Activated CD4-positive, alpha-beta T cell treated with anti-CD3 and anti-CD28 coated beads for 24 hours (primary cell): Measurements from ENCODE around the gene IBA57.

ENCODE experiments used
- DNase-seq, 2 donors: peaks; one replicate each; pipeline ENCODE4 v3.0.0-alpha.2; 2020; ENCODE audit warnings: low read depth in 2 of 2

Gene IBA57

GRCh38 chr1:228190182-228190581, 24.6 kb downstream of the IBA57 start:
- DNase-seq: no peak

- DNase-seq: no peak
These were observed 25.2 kb downstream of the IBA57 start for GRCh38 chr1:228190778-228191177.

DNA sequence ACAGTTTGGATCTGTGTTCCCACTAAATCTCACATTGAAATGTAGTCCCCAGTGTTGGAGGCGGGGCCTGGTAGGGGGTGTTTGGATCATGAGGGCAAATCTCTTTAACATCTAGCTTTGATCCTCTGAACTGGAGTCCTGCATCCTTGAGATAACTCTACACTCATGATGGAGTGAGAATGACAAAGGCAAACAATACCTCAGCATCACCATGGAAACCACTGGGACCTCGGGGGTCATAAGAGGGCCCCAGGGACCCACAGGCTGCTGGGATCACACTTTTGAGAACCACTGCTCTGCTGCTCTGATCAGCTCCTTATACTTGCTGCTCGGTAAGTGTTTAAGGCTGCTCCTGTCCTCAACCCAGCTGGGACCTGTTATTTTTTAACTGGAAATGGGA, 28.8 kb downstream of the IBA57 start:
- DNase-seq: no peak

DNA sequence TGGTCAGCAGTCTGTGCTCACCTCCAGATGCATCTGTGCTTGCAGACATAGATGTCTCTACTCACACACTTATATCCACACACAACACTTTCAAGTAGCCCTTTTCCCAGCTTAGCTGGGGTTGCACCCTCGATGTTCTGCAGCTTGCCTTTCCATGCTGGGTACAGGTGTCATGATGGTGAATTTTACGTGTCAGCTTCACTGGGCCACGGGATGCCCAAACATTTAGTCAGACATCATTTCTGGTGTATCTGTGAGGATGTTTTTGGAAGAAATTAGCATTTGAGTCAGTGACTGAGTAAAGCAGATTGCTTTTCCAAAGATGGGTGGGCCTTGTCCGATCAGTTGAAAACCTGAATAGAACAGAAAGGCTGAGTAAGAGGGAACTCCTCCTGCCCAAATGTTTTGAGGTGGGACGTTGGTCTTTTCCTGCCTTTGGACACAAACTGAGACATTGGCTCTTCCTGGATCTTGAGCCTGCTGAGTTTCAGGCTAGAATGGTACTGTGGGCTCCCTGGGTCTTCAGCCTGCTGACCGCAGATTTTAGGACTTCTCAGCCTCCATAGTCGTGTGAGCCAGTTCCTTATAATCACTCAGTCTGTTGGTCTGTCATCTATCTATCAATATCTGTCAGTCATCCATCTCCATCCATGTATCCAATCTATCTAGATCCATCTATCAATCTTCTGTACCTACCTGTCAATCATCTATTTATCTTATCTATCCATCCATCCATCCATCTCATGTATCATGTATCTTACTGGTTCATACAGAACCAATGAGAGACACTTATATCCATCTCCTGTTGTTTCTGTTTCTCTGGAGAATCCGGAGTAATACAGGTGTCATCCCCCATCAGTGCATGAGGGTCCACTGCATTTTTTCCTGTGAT, 29.6 kb downstream of the IBA57 start:
- DNase-seq: no peak

GRCh38 chr1:228197555-228198147, 32.0 kb downstream of the IBA57 start:
- DNase-seq: no peak

DNA sequence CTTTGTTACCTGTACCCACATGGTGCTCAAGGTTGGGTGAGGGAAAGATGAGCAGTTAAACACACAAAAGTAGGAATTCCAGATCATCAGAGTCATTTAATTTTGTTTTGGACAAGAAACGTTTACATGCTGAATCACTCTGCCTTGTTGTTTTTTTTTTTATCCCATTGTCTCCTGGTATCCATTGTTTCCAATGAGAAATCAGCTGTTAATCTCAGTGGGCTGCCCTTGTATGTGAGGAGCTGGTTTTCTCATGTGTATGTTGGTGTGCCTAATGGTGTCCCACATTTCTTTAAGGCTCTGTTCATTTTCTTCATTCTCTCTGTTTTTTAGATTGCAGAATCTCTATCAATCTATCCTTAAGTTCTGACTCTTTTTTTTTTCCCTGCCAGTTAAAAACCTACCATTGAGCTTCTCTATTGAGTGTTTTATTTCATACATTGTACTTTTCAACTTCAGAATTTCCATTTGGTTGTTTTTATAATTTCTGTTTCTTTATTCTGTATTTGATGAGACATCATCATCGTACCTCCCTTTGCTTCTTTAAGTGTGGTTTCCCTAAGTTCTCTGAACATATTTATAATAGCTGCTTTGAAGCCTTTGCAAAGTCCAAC, 33.5 kb downstream of the IBA57 start:
- DNase-seq: no peak

GRCh38 chr1:228204958-228205357, 39.4 kb downstream of the IBA57 start:
- no peak for DNase-seq

DNA sequence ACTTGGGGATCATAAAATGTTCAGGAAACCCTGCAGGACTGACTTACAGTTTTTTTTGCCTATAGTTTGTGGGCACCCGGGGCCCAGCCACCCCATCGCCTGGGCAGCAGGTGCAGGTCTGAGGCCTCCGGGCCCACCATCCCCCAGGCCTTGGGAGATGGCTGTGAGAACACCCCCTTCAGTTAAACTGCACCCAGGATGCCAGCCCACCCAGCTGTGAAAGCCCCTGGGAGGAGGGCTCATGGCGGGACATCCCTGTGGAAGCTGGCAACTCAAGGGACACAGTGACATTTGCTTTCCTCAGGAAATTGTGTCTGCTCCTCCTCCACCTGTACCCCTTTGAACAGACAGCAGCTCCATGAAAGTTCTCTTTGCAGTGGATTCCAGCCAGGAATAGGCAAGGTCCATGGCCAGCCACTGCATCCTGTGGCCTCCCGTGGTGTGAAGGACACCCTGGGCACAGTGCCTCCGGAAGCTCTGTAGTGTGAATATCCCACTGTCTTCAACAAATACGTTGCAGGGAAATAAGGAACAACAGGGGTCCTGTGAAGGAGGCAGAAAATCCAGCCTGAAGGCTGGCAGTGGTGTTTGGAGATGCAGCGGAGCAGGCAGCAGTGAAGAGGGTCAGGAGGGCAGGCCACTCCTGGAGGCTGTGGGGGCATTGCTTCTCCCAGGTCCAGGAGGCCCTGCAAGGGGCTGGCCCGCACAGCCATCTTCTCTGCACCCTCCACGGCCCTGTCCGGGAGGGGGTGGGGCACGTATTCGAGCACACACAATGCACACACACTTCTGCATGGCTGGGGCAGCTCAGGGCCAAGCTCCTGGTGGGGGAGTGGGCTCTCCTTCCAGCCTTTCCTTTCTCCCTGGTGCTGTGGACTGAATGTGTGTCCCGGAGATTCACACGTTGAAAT, 40.2 kb downstream of the IBA57 start:
- no peak for DNase-seq

DNA sequence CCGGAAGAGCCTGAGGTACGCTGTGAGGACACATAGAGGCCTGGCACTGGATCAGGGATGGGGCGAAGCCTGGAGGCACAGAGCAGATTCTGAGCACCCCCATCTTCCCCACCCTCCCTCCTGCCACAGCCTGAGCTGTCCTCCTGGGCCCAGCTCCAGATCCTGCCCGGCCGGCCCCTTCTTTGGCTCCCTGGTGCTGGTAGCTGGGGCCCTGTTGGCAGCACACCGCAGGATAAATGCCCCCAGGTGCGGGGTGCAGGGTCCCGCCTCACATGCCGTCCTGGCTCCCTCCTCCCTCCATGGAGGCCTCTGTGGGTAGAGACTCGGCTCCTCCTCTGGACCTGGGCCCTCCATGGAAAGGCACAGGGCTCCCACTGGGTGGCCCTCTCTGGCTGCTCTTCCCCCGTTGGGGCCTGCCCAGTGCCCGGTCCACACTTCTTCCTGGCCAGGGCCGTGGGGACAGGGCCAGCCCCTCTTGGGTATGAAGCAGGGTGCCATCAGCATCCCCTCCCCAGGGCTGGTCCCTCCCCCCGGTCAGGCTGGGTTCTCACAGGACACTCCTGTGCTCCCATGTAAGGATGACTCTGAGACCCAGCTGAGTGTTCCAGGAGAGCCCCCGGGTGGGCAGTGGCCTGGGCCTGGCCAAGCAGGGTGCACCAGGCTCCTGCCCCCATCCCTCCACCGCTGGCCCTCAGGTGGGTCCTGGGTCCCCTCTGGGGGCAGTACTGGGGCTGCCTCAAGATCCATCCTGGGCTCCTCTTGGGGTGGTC, 41.2 kb downstream of the IBA57 start:
- no peak for DNase-seq

- no peak for DNase-seq
These were observed 41.8 kb downstream of the IBA57 start for GRCh38 chr1:228207381-228207810.

DNA sequence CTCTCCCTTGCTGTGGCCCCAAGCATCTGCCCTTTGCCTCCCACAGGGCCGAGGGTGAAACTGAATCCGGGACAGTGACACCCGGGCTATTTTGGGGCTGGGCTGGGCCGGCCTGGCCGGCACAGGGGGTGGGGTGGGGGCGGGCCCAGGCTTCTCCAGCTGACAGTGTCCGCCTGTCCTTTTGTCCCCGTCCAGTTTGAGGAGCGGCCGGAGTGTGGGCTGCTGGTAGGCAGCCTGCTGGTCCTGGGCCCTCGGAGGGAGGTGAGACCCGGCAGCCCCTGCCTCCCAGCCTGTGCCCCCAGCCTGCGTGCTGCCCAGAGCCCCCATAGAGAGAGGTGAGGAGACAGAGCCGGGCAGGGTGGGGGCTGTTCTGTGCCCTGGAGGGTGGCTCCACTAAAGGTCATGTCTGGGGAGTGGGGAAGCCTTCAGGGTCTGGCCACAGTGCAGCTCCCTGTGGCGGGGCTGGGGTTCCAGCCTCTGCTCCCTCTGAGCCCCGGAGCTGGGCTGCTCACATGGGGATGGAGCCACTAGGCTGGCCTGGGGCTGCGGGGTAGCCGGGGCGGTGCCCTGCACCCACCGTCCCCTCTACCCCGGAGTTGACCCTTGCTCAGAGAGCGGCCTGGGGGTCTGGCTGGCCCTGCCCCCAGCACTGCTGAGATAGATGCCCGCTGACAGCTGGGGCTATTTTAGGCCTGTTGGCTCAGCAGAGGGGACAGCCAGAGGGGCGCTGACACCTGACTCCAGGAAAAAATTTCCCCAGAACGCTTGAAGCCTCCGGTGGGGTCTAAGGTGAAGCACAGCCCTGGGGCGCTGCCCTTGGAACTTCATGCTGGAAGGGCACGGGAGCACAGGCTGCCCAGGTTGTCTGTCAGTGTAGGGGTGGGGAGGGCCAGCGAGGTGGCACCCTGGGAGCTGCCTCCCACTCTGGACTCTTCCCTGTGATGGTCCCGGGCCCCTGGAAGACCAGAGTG, 42.5 kb downstream of the IBA57 start, which contains the start of gene OBSCN:
Gene OBSCN, plus strand, starts transcription at position 194 of the 971 bp plus-strand sequence. CDS start 3,740 bp downstream, outside the sequence.
- no peak for DNase-seq

- DNase-seq: no peak
These were observed 43.4 kb downstream of the IBA57 start for GRCh38 chr1:228208831-228209551.

DNA sequence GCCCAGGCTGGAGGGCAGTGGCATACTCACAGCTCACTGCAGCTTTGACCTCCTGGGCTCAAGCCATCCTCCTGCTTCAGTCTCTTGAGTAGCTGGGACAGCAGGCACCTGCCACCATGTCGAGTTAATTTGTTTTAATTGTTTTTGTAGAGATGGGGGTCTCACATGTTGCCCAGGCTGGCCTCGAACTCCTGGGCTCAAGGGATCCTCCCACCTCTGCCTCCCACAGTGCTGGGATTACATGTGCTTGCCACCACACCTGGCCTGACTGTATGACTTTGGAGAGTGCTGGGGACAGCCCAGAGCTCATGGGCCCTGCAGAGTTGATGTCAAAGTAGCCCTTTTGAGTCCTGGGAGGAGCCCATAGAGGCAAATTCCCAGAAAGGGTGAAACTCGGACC, 44.1 kb downstream of the IBA57 start:
- DNase-seq: no peak

DNA sequence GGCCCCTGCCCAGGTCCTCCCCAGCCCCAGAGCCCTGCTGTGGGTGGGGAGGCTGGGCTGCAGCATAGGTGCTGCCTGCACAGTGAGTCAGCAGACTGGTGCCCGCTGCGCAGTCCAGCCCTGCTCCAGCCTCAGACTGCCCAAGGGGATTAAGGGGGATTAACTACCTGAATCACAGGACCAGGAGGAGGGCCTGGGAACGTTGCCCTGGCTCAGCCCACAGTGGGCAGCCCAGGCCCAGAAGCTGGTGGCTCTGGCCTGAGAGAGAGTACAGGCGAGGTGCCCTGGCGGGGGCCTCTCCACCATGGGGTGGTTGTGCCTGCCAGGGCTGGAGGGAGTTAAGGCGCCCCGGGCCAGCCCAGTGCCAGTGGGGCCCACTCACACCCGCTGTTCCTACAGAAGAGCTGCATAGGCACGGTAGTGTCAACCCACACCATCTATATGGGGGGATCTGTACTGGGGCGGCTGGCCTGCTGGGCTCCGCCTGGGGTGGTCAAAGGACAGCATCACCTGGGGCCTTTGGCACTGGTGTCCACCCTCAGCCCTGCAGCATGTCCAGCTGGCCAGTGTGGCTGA, 44.6 kb downstream of the IBA57 start:
- no peak for DNase-seq

DNA sequence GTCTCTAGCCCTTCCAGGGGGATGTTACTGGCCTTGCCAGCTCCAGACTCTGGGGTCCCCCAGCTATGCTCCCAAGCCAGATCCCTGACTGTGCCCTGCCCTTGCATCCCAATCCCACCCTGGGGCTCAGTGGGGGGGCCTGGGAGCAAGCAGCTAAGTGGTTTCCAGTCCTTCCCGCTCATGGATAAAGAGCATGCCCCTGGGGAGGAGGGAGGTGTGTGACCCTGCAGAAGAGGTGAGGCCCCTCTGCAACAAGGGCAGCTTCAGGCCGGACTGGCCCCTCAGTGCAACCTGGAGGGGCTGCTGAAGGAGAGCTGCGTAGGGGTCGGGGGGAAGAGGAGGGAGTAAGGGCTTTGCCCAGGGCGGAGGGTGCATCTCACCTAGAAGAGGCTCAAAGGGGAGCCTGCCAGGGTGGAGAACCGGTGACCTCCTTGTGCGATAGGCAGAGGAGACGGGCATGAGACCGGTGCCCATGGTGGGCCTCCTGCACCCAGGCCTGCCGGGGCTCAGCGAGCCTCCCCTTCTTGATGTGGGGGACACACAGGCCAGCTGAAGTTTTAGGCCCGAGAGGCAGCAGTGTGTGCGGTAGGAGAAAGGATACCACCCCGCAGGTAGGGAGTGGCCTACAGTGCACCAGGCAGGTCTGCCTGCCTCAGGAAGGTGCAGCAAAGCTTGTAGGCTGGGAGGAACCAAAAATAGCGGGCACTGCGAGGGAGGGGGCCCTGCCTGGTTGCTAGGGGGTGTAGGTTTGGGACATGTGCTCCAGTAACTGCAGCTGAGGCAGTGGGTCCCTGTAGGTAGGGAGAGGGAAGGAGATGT, 45.3 kb downstream of the IBA57 start:
- DNase-seq: no peak

- DNase-seq: no peak
These were observed 46.2 kb downstream of the IBA57 start for GRCh38 chr1:228211531-228212414.
